B cell (primary cell): ENCODE measurements around the gene HOXA3. TPM values are rescaled to one million over a fixed set of nuclear protein-coding genes. Genes with fewer than 3 reads are reported as not detected.

Source experiments
- ATAC-seq: fragments of 200-7000 bp; cut with Tn5 transposase; one replicate; pipeline ENCODE4 v1.10.0; 2021; ENCODE audit warnings: low read depth, mild to moderate bottlenecking, moderate number of reproducible peaks, moderate library complexity
- CTCF ChIA-PET: fragments of 350-600 bp; sonication (Branson Sonifier 250); formaldehyde crosslinking; loops from one replicate; lab custom pipeline; 2021; ENCODE audit warnings: antibody characterized with exemption, inconsistent platforms; lab: Charles Lee
- POLR2A ChIA-PET: fragments of 350-600 bp; sonication (Branson Sonifier 250); formaldehyde crosslinking; loops from one replicate; lab custom pipeline; 2021; ENCODE audit warnings: antibody characterized with exemption; lab: Charles Lee
- DNase-seq: peaks from one replicate; pipeline ENCODE4 v3.0.0; 2013
- H2AFZ ChIP-seq: 2 replicates; pipeline ENCODE4 v1.6.1; 2012; ENCODE audit warnings: mild to moderate bottlenecking, low read depth, low read length; ENCODE audit not compliant: insufficient read depth, poor library complexity, severe bottlenecking
- H3K27ac ChIP-seq, 2 donors: 1 replicate in 1 of 2; 2 replicates in 1 of 2; pipeline ENCODE4 v1.5.1; 2012 to 2013; ENCODE audit warnings: low read length in 2 of 2, mild to moderate bottlenecking in 2 of 2, moderate library complexity in 1 of 2
- H3K27me3 ChIP-seq, 4 experiments: fragments of 200-600 bp in 1 of 4; sonication (generic) in 1 of 4; replicated peaks in 1 of 4; 1 replicate in 2 of 4; 2 replicates in 2 of 4; pipeline versions ENCODE4 v1.6.1 to v1.7.0; 2013 to 2016; ENCODE audit warnings: low read length in 3 of 4, mild to moderate bottlenecking in 2 of 4, mixed read lengths in 1 of 4, moderate library complexity in 1 of 4; ENCODE audit not compliant: insufficient read depth in 4 of 4, control insufficient read depth in 3 of 4; ENCODE audit errors: control extremely low read depth in 1 of 4
- H3K36me3 ChIP-seq, 2 experiments: replicated peaks in 1 of 2; 1 replicate in 1 of 2; 2 replicates in 1 of 2; pipeline versions ENCODE4 v1.6.1 to v1.7.1; 2013; ENCODE audit warnings: low read length in 1 of 2; ENCODE audit not compliant: insufficient read depth in 2 of 2, control insufficient read depth in 1 of 2; ENCODE audit errors: control extremely low read depth in 1 of 2, extremely low read depth in 1 of 2
- H3K4me1 ChIP-seq, 2 donors: fragments of 200-600 bp in 1 of 2; sonication (generic) in 1 of 2; 1 replicate in 1 of 2; 2 replicates in 1 of 2; pipeline versions ENCODE4 v1.5.1 to v1.6.1; 2013 to 2017; ENCODE audit warnings: low read length in 2 of 2; ENCODE audit not compliant: control insufficient read depth in 2 of 2, insufficient read depth in 2 of 2
- H3K4me2 ChIP-seq: replicated peaks from 2 replicates; pipeline ENCODE3; 2012; ENCODE audit warnings: mild to moderate bottlenecking, low read depth, low read length; ENCODE audit not compliant: poor library complexity, severe bottlenecking
- H3K4me3 ChIP-seq, 5 experiments: fragments of 200-600 bp in 1 of 5; sonication (generic) in 1 of 5; 1 replicate in 3 of 5; 2 replicates in 2 of 5; pipeline versions ENCODE4 v1.5.1 to v1.7.0; 2011 to 2016; ENCODE audit warnings: low read length in 4 of 5, mild to moderate bottlenecking in 4 of 5, low read depth in 2 of 5, control low read depth in 1 of 5, moderate library complexity in 1 of 5; ENCODE audit not compliant: insufficient read depth in 1 of 5; ENCODE audit errors: control extremely low read depth in 1 of 5, extremely low read depth in 1 of 5
- H3K79me2 ChIP-seq: fragments of 200-600 bp; sonication (generic); one replicate; pipeline ENCODE4 v1.6.0; 2016; ENCODE audit warnings: low read length; ENCODE audit not compliant: control insufficient read depth, insufficient read depth
- H3K9ac ChIP-seq: fragments of 200-600 bp; sonication (generic); 2 replicates; pipeline ENCODE4 v1.6.1; 2017; ENCODE audit warnings: mild to moderate bottlenecking, low read length, moderate library complexity
- H3K9me3 ChIP-seq, 3 donors: one replicate each; pipeline versions ENCODE4 v1.6.1 to v1.7.1; 2013; ENCODE audit warnings: low read length in 2 of 3; ENCODE audit not compliant: control insufficient read depth in 2 of 3, insufficient read depth in 1 of 3; ENCODE audit errors: control extremely low read depth in 1 of 3
- H4K20me1 ChIP-seq: 2 replicates; pipeline ENCODE4 v1.6.0; 2012; ENCODE audit warnings: mild to moderate bottlenecking, low read length; ENCODE audit not compliant: insufficient read depth, control insufficient read depth, poor library complexity, severe bottlenecking
- H3K27ac Mint-ChIP-seq: one replicate; pipeline ENCODE4 v1.8.0; 2021; ENCODE audit warnings: mixed read lengths
- H3K27me3 Mint-ChIP-seq: one replicate; pipeline ENCODE4 v1.8.0; 2021; ENCODE audit warnings: mixed read lengths
- H3K4me1 Mint-ChIP-seq: one replicate; pipeline ENCODE4 v1.8.0; 2021; ENCODE audit warnings: mixed read lengths
- H3K4me3 Mint-ChIP-seq: one replicate; pipeline ENCODE4 v1.8.0; 2021; ENCODE audit warnings: mixed read lengths
- H3K9me3 Mint-ChIP-seq: one replicate; pipeline ENCODE4 v1.8.0; 2022; ENCODE audit warnings: mixed read lengths; ENCODE audit not compliant: insufficient read depth
- EZH2 ChIP-seq: IDR thresholded peaks from 2 replicates; pipeline ENCODE4 v1.6.1; 2012; ENCODE audit warnings: borderline replicate concordance, low read depth, mild to moderate bottlenecking, moderate library complexity, low read length; ENCODE audit not compliant: insufficient read depth, poor library complexity, severe bottlenecking
- WGBS: methylation state at CpG from one replicate; pipeline ENCODE4 v1.1.5; 2013; ENCODE audit warnings: missing lambda C conversion rate; ENCODE audit not compliant: insufficient coverage; 5-methylcytosine and 5-hydroxymethylcytosine counted together
- intact Hi-C: fragments of 100-400 bp; cut with micrococcal nuclease; formaldehyde crosslinking; loops from one replicate; pipeline ENCODE4 v1.10.0; 2022
- polyA plus RNA-seq: library from polyadenylated mRNA; depleted of rRNA; stranded (reverse); fragments of >200 nt; gene quantifications from 2 replicates; pipeline ENCODE4 v1.2.3, GENCODE V29; 2012
- total RNA-seq, 2 donors: library from RNA; stranded (reverse); fragments of 120-200 nt in 1 of 2; gene quantifications; 1 replicate in 1 of 2; 2 replicates in 1 of 2; pipeline versions ENCODE4 v1.2.3 to v1.2.4, GENCODE V29; 2013 to 2022
- TF ChIP-seq, protein P1 (sequence below): fragments of 200-600 bp; IDR thresholded peaks from one replicate; pipeline ENCODE4 v1.8.0; 2022; ENCODE audit warnings: antibody characterized with exemption, mild to moderate bottlenecking

Gene HOXA3
- total and polyA plus RNA-seq, 2 donors (not counting 1 experiment from before 2014, with no cell fraction given): 0.07 TPM; not detected in 1

DNA sequence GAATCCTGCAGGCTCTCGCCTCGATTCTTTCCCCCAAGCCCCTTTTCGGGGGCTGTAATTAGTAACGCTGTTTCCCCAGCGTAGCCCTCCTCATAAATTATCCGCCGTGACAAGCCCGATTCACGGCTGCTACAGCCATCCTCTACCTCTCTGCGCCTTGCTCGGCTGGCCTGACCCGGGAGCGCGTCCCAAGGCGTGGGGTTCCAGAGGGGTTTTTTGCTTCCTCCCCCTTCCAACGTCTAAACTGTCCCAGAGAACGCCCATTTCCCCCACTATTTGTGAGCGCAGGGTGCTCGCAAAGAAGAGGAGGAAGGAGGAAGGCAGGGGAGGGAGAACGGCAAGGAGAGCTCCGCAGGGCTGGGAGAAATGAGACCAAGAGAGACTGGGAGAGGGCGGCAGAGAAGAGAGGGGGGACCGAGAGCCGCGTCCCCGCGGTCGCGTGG, 9.8 kb downstream of the HOXA3 start:
- intact Hi-C loops: no loop called here
- Histone ChIP-seq H3K4me2 (peak overlapping the region; percentile 47), H3K4me3 (peak overlapping the region in 1 of 5 experiments; percentile 35)

DNA sequence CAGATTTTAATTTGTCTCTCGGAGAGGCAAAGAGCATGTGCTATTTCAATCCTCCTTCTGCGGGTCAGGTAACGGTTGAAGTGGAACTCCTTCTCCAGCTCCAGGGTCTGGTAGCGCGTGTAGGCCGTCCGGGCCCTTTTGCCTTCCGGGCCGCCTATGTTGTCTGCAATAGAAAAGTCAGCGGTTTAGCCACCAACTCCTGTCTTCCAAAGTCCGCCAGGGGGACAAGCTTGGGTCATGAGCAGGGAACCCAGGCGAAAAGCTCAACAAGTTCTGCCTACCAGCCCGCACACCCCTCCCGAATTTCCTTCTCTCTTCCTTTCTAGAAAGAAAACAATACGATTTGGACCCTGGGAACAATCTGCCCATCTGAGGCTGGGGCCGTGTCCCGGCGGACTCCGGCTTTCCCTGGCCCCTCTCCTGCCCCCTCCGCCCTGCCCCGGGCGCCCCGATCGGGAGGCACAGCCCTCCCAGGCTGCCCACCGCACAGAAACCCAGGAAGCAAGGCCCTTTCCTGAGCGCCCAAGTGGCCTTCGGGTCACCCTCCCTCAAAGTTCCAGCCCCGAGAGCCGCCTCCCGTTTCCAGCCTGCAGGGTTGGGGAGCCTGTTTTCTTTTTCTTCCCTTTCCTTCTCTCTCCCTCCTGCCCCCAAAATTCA, 10.3 kb downstream of the HOXA3 start:
- H3K9ac ChIP-seq: no peak overlapping the region
- Mint-ChIP-seq H3K9me3 (no peaks in the 10 kb centered on the region), H3K27me3 (peaks cover 59% of the 10 kb centered on the region), H3K4me1 (peaks cover 4% of the 10 kb centered on the region), H3K4me3 (no peak overlapping the region), H3K27ac (no peak overlapping the region)
- no peak overlapping the region for H3K27ac ChIP-seq
- ChIA-PET POLR2A (no interaction called here), CTCF (interaction anchor here (0.9 kb wide), 1 partner anchor 14 kb away, joined by 4 read pairs; no protein-coding TSS in a partner anchor)
- peaks cover under 1 to 2% of the 10 kb centered on the region in 2 donors for H3K4me1 ChIP-seq
- H3K9me3 ChIP-seq: peaks cover 0 to 42% (median 0%) of the 10 kb centered on the region in 3 donors
- ATAC-seq (no peak), DNase-seq (no peak)
- no peaks in the 10 kb centered on the region for H4K20me1 ChIP-seq
- 82% methylated on average over 26 of the region's 30 CpGs for WGBS
- intact Hi-C loops: no loop called here
- no peaks in the 10 kb centered on the region for H3K36me3 ChIP-seq
- no peak overlapping the region for H3K4me2 ChIP-seq
- H3K4me3 ChIP-seq: no peak overlapping the region
- H3K79me2 ChIP-seq: no peaks in the 10 kb centered on the region
- no peak for TF ChIP-seq EZH2
- TF ChIP-seq, protein P1, sequence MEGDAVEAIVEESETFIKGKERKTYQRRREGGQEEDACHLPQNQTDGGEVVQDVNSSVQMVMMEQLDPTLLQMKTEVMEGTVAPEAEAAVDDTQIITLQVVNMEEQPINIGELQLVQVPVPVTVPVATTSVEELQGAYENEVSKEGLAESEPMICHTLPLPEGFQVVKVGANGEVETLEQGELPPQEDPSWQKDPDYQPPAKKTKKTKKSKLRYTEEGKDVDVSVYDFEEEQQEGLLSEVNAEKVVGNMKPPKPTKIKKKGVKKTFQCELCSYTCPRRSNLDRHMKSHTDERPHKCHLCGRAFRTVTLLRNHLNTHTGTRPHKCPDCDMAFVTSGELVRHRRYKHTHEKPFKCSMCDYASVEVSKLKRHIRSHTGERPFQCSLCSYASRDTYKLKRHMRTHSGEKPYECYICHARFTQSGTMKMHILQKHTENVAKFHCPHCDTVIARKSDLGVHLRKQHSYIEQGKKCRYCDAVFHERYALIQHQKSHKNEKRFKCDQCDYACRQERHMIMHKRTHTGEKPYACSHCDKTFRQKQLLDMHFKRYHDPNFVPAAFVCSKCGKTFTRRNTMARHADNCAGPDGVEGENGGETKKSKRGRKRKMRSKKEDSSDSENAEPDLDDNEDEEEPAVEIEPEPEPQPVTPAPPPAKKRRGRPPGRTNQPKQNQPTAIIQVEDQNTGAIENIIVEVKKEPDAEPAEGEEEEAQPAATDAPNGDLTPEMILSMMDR: no peak
- H3K27me3 ChIP-seq: peaks cover 0 to 55% (median 26%) of the 10 kb centered on the region in 4 experiments
- H2AFZ ChIP-seq: no peak overlapping the region

More for the DNA sequence above, 9.8 kb downstream of the HOXA3 start:
- Mint-ChIP-seq H3K27ac (peak overlapping the region; percentile 26), H3K27me3 (peaks cover 59% of the 10 kb centered on the region), H3K4me1 (peaks cover 9% of the 10 kb centered on the region), H3K4me3 (peak overlapping the region; percentile 65), H3K9me3 (no peaks in the 10 kb centered on the region)
- CTCF ChIA-PET: interaction anchor here (1.3 kb wide), 1 partner anchor 11 kb away, joined by 3 read pairs; no protein-coding TSS in a partner anchor
- Histone ChIP-seq H2AFZ (no peak overlapping the region), H3K36me3 (no peaks in the 10 kb centered on the region), H3K9ac (no peak overlapping the region), H4K20me1 (no peaks in the 10 kb centered on the region), H3K4me1 (peaks cover 6 to 7% of the 10 kb centered on the region in 2 donors), H3K27ac (no peak overlapping the region), H3K27me3 (peaks cover 0 to 58% (median 27%) of the 10 kb centered on the region in 4 experiments), H3K79me2 (no peaks in the 10 kb centered on the region), H3K9me3 (peaks cover 0 to 47% (median 0%) of the 10 kb centered on the region in 3 donors)
- no peak for TF ChIP-seq EZH2
- TF ChIP-seq, protein P1: no peak
- POLR2A ChIA-PET: interaction anchor here (0.6 kb wide), 1 partner anchor 1051 kb away, joined by 5 read pairs; no protein-coding TSS in a partner anchor
- DNase-seq (no peak), ATAC-seq (no peak)
- WGBS: 71% methylated on average over 27 of the region's 29 CpGs
